GM18868 (cell line): ENCODE results near the gene CD274.
"Not testable (repeated sequence)": the region's sequence is repeated elsewhere in the genome, so short reads cannot be mapped to it uniquely, and the experiment has no call there.

Source experiments
- ATAC-seq: cut with Tn5 transposase; IDR thresholded peaks from one replicate; pipeline ENCODE4 v1.9.1; 2021; ENCODE audit warnings: mild to moderate bottlenecking, moderate library complexity; ENCODE audit not compliant: unreplicated experiment

The CD274 gene

DNA sequence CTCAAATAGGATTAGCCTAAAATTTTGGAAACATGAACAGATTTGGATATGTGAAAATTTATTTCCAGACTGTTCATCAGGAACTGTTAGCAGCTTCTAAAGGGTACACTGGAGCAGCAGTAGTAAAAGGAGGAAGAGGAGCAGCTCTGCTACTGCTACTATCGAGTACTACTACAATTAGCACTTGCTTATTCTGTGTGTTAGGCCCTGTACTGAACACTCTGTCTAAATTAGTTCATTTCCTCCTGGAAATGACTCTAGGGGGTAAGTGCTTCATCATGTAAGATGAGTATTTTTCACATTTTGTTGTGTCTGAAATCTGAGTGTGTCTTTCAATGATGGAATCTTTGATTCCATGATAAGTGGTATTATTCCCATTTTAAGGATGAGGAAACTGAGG is 9.8 kb downstream of the CD274 start:
- ATAC-seq = no peak

DNA sequence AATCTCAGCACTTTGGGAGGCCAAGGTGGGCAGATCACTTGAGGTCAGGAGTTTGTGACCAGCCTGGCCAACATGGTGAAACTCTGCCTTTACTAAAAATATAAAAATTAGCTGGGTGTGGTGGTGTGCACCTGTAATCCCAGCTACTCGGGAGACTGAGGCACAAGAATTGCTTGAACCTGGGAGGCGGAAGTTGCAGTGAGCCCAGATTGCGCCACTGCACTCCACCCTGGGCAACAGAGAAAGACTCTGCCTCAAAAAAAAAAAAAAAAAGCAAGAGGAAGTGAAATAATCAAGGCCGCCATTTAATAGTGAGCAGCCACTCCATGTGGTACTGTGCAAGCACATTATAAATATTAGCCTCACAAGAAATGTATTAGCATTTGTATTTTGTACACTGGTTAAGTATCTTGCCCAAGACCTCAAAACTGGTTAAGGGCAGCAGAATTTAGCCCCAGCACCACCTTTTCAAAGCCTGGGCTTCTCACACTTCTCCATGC is 14.5 kb downstream of the CD274 start:
- ATAC-seq = not testable (repeated sequence)

DNA sequence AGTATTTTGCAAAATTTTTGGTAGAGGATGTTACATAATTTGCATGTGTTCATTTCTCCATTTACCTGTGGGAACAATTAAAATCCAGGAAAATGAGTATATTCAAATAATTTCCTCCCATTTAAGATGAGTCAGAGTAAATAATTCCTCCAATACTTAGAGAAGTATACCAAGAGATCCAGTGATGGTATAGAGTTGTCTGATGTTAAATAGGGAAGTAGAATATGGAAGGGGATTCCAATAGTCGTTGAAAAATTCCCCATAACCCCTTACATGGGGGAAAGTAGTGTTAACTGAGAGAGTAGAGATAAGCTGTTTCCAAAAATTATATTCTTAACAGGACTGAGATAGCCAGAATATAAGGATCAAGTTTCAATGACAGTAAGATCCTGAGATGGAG is 15.7 kb downstream of the CD274 start:
- no peak for ATAC-seq

DNA sequence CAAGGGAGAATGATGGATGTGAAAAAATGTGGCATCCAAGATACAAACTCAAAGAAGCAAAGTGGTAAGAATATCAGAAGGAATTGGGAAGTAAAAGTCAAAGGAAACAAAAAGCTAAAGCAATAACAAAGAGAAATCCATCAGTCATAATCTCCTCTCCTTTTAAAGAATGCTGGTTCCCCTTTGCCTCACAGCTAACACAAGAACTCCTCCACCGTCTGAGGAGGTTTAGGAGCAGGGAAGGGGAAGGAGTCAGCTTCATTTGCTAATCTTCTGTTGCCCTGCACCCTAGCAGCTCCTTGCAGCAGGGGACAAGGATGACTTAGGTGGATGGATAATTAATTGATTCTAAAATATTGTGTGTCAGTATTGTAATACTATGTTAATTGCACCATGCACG is 16.4 kb downstream of the CD274 start:
- no peak for ATAC-seq

DNA sequence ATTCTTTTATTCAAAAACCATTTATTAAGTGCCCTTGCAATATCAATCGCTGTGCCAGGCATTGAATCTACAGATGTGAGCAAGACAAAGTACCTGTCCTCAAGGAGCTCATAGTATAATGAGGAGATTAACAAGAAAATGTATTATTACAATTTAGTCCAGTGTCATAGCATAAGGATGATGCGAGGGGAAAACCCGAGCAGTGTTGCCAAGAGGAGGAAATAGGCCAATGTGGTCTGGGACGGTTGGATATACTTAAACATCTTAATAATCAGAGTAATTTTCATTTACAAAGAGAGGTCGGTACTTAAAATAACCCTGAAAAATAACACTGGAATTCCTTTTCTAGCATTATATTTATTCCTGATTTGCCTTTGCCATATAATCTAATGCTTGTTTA is 18.5 kb downstream of the CD274 start:
- ATAC-seq = no peak

DNA sequence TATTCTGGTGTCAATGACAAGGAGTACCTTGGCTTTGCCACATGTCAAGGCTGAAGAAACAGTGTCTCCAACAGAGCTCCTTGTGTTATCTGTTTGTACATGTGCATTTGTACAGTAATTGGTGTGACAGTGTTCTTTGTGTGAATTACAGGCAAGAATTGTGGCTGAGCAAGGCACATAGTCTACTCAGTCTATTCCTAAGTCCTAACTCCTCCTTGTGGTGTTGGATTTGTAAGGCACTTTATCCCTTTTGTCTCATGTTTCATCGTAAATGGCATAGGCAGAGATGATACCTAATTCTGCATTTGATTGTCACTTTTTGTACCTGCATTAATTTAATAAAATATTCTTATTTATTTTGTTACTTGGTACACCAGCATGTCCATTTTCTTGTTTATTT is 19.8 kb downstream of the CD274 start:
- no peak for ATAC-seq

DNA sequence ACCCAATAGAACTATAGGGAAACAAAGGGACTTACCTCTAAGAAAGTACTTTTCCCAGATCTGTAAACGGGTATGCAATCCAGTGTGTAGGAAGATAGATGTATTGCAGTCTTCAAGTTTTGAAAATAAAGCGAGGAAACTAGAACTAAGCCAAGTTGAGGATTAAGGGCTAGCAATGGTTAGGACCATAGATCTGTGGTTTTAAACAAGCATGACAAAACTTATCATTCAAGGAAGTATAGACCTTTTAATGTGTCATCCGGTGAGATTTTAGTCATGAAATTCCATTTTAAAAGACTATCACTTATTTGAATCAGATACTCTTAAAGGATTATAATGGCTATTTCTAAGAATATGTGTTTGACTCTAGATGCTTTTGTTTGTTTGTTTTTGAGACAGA is 20.5 kb downstream of the CD274 start:
- ATAC-seq = no peak

DNA sequence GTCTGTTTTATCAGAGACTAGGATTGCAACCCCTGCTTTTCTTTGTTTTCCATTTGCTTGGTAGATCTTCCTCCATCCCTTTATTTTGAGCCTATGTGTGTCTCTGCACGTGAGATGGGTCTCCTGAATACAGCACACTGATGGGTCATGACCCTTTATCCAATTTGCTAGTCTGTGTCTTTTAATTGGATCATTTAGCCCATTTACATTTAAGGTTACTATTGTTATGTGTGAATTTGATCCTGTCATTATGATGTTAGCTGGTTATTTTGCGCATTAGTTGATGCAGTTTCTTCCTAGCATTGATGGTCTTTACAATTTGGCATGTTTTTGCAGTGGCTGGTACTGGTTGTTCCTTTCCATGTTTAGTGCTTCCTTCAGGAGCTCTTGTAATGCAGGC is 25.3 kb downstream of the CD274 start:
- not testable (repeated sequence) for ATAC-seq

DNA sequence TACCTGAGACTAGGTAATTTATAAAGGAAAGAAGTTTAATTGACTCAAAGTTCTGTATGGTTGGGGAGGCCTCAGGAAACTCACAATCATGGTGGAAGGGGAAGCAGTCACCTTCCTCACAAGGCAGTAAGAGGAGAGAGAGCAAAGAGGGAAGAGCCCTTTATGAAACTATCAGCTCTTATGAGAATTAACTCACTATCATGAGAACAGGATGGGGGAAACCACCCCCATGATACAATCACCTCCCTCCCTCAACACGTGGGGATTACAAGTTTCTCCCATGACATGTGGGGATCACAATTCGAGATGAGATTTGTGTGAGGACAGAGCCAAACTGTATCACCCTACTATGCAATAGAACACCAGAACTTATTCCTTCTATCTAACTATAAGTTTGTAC is 27.9 kb downstream of the CD274 start:
- ATAC-seq = peak; percentile 44

DNA sequence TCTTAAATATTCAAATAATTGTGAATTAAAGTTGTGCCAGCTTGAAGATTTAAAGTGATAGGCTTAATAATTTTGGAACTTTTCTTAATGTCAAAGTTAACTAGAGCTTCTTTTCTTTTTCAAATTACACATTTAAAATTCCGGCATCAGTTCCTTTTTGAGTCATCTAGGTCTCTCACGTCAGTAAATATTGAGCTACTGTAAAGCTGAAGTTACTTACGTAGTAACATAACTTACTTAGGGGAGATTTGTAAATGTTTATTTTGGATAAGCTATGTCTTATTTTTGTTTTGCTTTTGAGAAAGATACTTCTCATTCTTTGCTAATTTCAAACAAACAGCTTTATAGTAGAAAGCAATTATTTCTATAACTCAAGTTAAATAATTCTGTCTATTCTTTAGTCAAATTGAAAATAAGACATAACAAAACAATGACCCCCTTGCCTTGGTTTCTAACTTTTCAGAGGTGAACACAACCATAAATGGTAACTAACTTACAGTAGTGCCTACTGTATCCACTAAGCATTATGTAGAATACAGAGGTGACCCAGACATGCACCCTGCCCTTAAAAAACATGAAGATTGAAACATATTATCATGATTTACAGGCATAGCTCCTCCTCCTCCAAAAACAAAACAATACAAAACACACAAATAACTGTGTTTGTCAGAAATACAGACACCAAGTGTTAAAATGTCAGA is 29.8 kb downstream of the CD274 start:
- peak; percentile 71 for ATAC-seq

DNA sequence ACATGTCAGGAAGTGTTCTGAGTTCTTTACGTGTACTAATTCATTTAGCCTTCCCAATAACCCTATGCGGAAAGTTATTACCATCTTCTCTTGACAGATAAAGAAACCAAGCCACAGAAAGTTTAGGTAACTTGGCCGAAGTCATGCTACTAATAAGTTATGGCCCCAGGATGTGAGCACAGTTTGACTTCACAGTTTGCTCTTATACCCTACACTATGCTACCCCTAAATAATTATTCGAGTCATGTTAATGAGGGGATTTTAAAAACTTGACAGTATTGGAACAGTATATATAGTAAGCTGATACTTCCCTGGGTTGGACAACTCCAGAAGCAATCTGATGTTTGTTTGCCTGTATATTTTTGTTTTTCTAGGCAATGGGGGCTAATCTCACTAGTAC is 30.6 kb downstream of the CD274 start:
- ATAC-seq = no peak

DNA sequence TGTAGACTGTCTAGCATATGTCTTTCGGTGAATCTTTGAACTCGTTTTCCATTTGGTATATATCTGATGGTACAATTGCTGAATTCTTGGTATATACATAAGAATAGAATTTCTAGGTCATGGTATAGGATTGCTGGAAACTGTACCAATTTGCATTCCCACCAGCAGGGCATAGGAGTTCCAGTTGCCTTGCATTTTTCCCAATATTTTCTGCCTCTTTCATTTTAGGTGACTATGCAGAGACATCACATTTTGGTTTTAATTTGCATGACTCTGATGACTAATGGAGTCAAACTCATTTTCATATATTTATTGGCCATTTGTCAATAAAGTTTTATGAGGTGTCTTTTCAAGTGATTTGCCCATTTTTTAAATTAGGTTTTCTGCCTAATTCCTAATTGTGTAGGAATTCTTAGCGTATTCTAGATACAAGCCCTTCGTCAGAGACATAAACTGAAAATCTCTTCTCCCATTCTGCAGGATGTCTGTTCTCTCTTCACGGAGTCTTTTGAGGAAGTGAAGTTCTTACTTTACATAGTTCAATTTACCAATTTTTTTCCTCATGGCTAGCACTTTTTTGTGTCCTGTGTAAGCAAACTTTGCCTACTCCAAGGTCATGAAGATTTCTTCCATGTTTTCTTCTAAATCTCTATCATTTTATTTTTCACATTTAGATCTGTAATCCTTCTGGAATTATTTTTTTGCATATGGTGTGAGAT is 31.1 kb downstream of the CD274 start:
- no peak for ATAC-seq

DNA sequence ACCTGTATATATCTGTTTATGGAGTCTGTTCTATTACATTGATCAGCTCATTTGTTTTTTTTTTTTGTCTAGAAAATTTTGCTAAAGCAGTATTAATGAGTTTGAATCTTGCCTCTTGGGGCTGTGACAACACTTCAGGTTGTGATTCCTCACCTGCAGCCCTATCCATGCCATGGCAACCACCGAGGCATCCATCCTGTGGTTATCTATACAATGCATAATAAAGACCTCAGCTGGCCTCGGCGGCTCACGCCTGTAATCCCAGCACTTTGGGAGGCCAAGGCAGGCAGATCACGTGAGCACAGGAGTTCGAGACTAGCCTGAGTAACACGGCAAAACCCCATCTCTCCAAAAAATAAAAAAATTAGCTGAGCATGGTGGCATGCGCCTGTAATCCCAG is 31.9 kb downstream of the CD274 start:
- ATAC-seq = no peak

DNA sequence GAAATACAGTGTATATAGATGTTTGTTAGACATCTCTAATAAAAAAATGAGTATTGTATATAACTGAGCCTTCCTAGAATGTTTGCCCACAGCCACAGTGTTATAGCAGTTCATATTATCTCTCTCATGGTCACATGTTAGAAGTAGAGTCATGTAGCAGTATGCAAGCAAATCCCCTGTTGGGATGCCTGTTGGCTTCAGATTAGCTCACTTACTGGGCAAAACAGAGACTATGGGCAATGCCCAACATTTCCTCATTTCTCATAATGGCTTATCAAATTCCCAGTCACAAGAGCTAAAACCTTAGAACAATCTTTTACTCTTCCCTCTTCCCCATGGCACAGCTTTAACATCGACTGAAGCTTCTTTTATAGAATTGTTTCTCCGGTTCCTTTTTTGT is 33.0 kb downstream of the CD274 start:
- no peak for ATAC-seq

DNA sequence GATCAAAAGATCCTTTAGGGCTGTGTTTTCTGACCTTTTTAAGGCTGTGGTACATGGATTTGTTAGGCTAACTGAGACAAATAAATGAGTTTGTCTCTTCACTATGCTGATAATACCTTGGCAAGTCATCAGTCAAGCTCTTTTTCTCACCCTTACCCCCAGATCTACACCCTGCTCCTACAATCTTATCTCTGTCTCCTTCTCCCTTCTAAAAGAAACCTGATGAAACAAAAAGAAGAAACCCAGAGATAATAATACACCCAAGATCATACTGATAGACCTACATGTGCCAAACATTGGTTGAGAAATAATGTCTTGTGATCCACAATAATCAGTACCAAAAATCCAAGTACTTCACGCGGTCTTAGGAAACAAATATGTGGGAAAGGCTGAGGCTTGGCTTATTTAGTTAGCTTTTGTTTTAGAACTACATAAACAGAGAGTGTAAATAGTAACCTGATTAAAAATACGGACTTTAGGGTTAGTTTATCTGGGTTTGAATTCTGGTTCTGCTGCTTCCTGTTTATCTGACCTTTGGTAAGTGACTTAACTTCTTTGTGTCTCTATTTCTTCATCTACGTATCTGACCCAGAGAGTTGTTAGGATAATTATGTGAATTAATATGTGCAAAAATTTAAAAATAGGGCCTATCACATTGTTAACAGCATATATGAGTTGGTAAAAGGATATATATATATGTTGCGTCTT is 35.2 kb downstream of the CD274 start:
- no peak for ATAC-seq

DNA sequence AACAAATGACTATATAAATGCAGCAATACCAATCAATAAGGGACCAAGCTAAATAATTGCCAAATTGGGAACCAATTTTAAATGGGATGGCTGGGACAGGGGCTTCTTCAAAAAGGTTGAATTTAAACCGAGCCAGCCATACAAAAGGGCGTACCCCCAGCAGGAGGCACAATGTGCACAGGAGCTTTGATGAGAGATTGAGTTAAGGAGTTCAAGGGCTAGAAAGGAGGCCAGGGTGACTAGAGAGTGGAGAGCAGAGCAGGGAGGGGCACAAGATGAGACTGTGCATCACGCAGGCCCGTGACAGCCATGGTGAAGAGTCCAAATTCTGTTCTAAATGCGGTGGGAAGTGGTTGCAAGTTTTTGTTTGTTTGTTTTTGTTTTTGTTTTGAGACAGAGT is 36.6 kb downstream of the CD274 start:
- ATAC-seq = no peak

DNA sequence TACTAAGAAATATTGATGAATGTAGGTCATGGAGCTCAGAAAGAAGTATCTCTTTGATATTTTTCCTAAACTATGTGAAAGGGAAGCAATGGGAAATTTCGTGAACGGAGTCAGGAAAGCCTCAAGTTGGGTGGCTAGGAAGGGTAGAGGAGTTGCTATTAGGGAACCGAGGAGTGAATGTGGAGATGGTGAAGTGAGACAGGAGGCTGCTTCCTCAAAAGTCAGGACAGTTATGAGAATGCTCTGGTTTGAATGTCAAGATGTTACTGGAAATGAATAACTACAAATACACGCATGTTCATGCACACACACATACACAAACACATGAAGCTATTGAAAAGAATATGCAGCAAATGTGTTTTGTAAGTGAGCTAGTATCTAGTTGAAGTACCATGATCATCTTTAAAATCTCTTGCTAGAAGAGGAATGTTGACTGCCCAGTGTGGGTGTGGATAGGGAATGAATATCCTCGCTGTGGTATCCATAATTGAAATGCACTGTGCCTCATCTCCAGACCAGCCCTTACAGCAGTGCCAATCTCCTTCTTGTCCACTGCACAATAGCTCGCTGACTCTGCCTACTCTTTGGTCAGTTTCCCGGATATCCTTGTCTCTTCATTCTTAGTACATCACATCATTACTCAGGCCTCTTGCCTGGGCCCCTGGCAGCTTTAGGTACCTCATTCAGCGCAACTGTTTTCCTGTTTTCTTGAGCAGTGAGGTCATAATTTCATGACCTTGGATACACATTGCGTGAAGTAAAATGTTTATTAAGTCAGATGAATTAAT is 38.1 kb downstream of the CD274 start:
- no peak for ATAC-seq

DNA sequence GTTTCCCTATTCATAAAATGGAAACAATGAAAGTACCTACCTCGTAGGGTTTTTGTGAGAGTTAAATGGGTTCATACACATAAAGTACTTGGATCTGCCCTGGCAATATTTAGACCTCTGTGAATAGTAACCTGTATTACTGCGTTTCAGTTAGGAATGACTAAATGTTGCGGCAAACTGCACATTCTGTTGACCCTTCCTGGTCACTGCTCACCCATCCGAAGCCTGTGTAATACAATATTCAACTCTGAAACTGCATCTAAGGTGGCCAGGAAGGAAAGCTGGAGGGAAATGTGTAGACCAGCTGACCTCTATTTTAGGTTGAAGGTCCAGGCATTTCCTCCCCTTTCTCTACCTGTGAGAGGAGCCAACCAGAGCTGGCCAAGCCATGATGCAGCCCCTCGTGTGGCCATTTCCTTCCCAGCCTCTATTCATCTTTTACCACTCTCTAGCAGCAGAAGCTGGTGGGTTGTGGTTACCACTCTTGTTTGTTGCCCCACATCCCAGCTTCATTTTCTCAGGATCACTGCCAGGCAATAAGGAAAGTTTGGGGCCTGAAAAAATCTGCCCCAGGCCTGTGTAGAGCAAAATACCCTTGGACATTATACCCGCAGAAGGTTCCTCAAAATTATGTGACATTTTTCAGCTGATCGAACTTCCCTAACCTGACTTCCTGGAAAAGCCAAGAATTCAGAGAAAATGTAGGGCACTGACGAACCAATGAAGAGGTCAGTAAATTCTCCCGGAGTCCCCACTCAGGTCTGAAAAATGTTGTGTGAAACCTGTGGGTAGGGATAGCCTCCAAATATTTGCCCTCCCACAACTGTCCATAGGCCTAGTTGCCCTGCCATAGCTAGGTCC is 39.5 kb downstream of the CD274 start:
- no peak for ATAC-seq

DNA sequence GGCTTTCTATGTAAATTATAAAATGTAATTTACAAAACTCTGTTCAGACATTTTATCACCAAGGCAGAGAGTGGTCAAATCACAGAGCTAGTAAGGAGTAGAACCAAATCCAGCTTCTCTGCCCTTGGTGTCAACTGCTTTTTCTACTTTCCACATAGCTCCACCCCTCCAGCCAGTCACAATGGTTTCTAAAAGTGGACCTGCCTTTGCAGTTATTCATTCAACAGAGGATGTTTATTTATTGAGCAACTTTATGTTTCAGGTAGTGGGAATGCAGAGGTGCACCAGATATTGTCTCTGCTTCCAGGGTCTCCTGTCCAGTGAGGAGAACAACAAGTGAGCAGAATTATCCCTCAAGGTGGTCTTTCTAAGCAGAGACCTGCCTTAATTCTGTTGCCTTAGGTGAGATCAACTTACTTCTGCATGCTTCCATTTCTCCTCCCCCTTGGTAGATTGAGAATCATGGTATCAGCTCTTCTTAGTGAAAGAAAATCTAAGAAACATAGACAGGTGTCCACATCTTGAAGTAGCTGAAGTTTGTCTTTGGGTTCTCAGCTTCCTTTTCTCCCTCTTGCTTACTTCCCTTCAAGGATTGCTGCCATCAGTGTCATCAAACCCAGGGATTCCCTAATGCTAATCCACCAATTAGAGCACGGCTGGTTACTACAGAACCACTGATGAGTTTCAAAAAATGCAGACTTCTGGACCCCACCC is 42.8 kb downstream of the CD274 start:
- ATAC-seq = no peak
